ENCODE data around the gene ZNF750.

DNA sequence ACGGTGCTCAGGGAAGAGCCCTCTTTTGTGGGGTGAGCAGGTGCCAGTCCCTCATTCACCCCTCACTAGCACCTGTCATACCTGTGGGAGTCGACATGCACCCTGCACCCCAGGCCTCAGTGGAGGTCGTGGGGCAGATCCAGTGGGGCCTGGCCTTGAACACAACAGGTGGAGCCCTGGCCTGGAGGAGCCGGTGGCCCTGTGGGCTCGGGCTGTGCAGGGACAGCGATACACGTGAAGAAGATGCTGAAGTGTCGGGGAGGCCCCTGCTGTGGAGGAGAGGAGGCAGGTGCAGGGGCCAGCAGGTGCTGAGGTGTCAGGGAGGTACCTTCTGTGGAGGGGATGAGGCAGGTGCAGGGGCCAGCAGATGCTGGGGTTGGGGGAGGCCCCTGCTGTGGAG lies 31.8 kb downstream of the ZNF750 start:
- TF ChIP-seq, protein P1, sequence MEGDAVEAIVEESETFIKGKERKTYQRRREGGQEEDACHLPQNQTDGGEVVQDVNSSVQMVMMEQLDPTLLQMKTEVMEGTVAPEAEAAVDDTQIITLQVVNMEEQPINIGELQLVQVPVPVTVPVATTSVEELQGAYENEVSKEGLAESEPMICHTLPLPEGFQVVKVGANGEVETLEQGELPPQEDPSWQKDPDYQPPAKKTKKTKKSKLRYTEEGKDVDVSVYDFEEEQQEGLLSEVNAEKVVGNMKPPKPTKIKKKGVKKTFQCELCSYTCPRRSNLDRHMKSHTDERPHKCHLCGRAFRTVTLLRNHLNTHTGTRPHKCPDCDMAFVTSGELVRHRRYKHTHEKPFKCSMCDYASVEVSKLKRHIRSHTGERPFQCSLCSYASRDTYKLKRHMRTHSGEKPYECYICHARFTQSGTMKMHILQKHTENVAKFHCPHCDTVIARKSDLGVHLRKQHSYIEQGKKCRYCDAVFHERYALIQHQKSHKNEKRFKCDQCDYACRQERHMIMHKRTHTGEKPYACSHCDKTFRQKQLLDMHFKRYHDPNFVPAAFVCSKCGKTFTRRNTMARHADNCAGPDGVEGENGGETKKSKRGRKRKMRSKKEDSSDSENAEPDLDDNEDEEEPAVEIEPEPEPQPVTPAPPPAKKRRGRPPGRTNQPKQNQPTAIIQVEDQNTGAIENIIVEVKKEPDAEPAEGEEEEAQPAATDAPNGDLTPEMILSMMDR (IDR thresholded peaks at IDR 0.05; ENCODE audit: low read length) = no peak
- no peak for TF ChIP-seq EZH2 (optimal IDR thresholded peaks at IDR 0.05; ENCODE audit: low read depth, low read length)

Measured in MM.1S (cell line).